HG03064 (cell line): Measurements from ENCODE around the gene VRTN.

Source experiments
- ATAC-seq: cut with Tn5 transposase; IDR thresholded peaks from one replicate; pipeline ENCODE4 v1.9.1; 2021; ENCODE audit warnings: low read depth; ENCODE audit not compliant: unreplicated experiment

The VRTN gene

GRCh38 chr14:74392616-74393570 is 44.6 kb downstream of the VRTN start:
- no peak for ATAC-seq

- ATAC-seq = no peak
These were observed 46.3 kb downstream of the VRTN start for GRCh38 chr14:74394549-74394948.

GRCh38 chr14:74395094-74395493 is 46.8 kb downstream of the VRTN start:
- no peak for ATAC-seq

- no peak for ATAC-seq
These were observed 51.9 kb downstream of the VRTN start for GRCh38 chr14:74400031-74400685.

- no peak for ATAC-seq
These were observed 52.7 kb downstream of the VRTN start for GRCh38 chr14:74400919-74401503.

DNA sequence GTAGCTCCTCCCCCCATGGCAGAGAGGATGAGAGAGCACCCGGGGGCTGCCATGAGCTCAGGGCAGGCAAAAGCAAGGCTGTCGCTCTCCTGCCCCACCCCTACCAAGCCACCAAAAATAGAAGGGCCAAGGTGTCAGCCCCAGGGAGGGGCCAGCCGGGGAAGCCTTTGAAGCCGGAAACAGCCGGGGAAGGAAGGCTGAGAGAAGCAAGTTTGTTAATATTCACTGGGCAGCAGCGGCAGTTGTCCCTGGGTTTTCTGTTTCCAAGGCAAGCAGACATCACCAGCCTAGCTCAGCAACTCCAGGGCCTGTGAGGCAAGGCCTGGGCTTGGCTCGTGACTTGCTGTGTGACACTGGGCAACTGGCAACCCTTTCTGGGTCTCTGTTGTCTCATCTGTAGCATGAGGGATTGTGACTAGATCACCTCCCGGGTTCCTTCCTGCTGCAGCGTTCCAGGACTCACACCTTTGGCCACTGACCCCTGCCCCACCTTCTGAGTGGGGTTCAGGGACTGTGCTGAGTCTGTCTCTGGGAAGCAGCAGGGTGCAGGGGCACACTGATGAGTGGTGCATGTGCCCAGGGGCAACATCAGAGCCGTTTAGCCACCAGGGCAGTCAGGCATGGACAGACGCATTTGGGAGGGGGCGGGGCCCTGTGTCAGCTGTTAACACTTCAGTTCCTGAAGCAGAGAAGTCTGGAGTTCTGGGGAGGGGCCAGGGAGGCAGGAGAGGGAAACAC is 53.4 kb downstream of the VRTN start:
- ATAC-seq = peak; percentile 74

GRCh38 chr14:74402401-74403251 is 54.4 kb downstream of the VRTN start:
- ATAC-seq = no peak

GRCh38 chr14:74403619-74404417 is 55.5 kb downstream of the VRTN start:
- no peak for ATAC-seq

DNA sequence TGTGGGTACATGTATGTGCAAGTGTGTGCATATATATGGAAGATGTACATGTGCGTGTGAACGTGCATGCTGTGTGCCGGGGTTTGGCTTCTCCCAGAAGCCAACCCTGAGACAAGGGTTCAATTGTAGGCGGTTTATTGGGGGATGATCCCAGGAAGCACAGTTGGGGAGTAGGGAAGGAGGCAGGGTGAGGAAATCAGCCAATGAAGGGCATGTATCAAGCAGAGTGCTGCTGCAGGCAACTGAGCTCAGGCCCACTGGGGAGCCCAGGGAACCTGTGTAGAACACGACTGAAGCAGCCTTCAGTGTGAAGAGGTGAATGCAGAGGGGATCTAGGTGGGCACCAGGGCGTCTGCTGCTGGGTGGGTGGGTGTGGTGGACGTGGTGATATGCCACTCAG is 56.2 kb downstream of the VRTN start:
- no peak for ATAC-seq

GRCh38 chr14:74405663-74406062 is 57.4 kb downstream of the VRTN start:
- no peak for ATAC-seq

GRCh38 chr14:74407021-74407800 is 58.9 kb downstream of the VRTN start:
- ATAC-seq = no peak

GRCh38 chr14:74407801-74408154 is 59.5 kb downstream of the VRTN start:
- no peak for ATAC-seq

GRCh38 chr14:74408870-74409269 is 60.6 kb downstream of the VRTN start:
- no peak for ATAC-seq

- ATAC-seq = no peak
These were observed 61.2 kb downstream of the VRTN start for GRCh38 chr14:74409441-74409840.
